H1 (cell line): Measurements from ENCODE around the gene KCNE3. TPM values are rescaled to one million over a fixed set of nuclear protein-coding genes. Genes with fewer than 3 reads are reported as not detected.

Experiments
- CTCF ChIA-PET: fragments of 300-600 bp; sonication (Branson Sonifier 250); formaldehyde crosslinking; loops from one replicate; lab custom pipeline; 2021; ENCODE audit not compliant: partially characterized antibody; lab: Charles Lee
- POLR2A ChIA-PET: fragments of 300-600 bp; sonication (Branson Sonifier 250); formaldehyde crosslinking; loops from one replicate; lab custom pipeline; 2021; ENCODE audit warnings: inconsistent platforms; ENCODE audit not compliant: partially characterized antibody; lab: Charles Lee
- DNase-seq, 2 experiments: peaks; one replicate each; pipeline versions ENCODE4 v3.0.0 to v3.0.0-alpha.2; 2010 to 2022; ENCODE audit warnings: low spot score in 2 of 2, low read depth in 1 of 2, mixed read lengths in 1 of 2
- FAIRE-seq: peaks from 2 replicates; lab custom pipeline; 2011; peaks lifted over from hg19 to GRCh38; lab: Jason Lieb, UNC
- H2AFZ ChIP-seq: 2 replicates; pipeline ENCODE4 v1.8.1; 2012; ENCODE audit warnings: low read length, inconsistent platforms
- H2AK5ac ChIP-seq: 2 replicates; pipeline ENCODE4 v1.6.1; 2013; ENCODE audit warnings: low read depth, low read length
- H2BK120ac ChIP-seq: replicated peaks from 2 replicates; pipeline ENCODE3; 2013; ENCODE audit warnings: low read depth, low read length, inconsistent platforms
- H2BK12ac ChIP-seq: 2 replicates; pipeline ENCODE4 v1.6.1; 2013; ENCODE audit warnings: low read depth, low read length
- H2BK15ac ChIP-seq: 2 replicates; pipeline ENCODE4 v1.6.1; 2013; ENCODE audit warnings: low read length
- H2BK20ac ChIP-seq: 2 replicates; pipeline ENCODE4 v1.6.1; 2013; ENCODE audit warnings: low read length
- H2BK5ac ChIP-seq: 2 replicates; pipeline ENCODE4 v1.6.1; 2013; ENCODE audit warnings: low read depth, low read length
- H3K14ac ChIP-seq: 2 replicates; pipeline ENCODE4 v1.6.1; 2013; ENCODE audit warnings: inconsistent platforms; ENCODE audit not compliant: insufficient read length
- H3K18ac ChIP-seq: 2 replicates; pipeline ENCODE4 v1.6.1; 2013; ENCODE audit warnings: low read length; ENCODE audit errors: extremely low read depth
- H3K23ac ChIP-seq: 2 replicates; pipeline ENCODE4 v1.6.1; 2013; ENCODE audit warnings: inconsistent platforms; ENCODE audit not compliant: insufficient read length
- H3K23me2 ChIP-seq: 2 replicates; pipeline ENCODE4 v1.6.1; 2013; ENCODE audit warnings: low read depth, low read length
- H3K27ac ChIP-seq: 2 replicates; pipeline ENCODE4 v1.6.1; 2011; ENCODE audit warnings: low read depth, low read length, inconsistent platforms
- H3K27me3 ChIP-seq, 4 experiments: replicated peaks in 1 of 4; 1 replicate in 1 of 4; 2 replicates in 3 of 4; pipeline versions ENCODE4 v1.6.1 to v1.8.1; 2011 to 2013; ENCODE audit warnings: low read length in 3 of 4, mild to moderate bottlenecking in 3 of 4, inconsistent platforms in 2 of 4, mixed read lengths in 2 of 4, moderate library complexity in 1 of 4; ENCODE audit not compliant: control insufficient read depth in 3 of 4, insufficient read depth in 3 of 4; ENCODE audit errors: extremely low read depth in 1 of 4
- H3K36me3 ChIP-seq, 4 experiments: 2 replicates each; pipeline versions ENCODE4 v1.6.1 to v1.8.1; 2011 to 2013; ENCODE audit warnings: mild to moderate bottlenecking in 4 of 4, low read length in 3 of 4, moderate library complexity in 2 of 4, control low read depth in 1 of 4, inconsistent platforms in 1 of 4; ENCODE audit not compliant: insufficient read depth in 4 of 4, control insufficient read depth in 2 of 4
- H3K4ac ChIP-seq: replicated peaks from 2 replicates; pipeline ENCODE3; 2013; ENCODE audit warnings: low read length, low read depth, mixed read lengths, inconsistent platforms; ENCODE audit not compliant: insufficient read length
- H3K4me1 ChIP-seq, 4 experiments: replicated peaks in 1 of 4; 1 replicate in 1 of 4; 2 replicates in 3 of 4; pipeline versions ENCODE4 v1.6.1 to v1.8.1; 2011 to 2013; ENCODE audit warnings: low read length in 3 of 4, inconsistent platforms in 2 of 4, mixed read lengths in 1 of 4; ENCODE audit not compliant: insufficient read depth in 4 of 4, control insufficient read depth in 3 of 4
- H3K4me2 ChIP-seq, 2 experiments: 2 replicates each; pipeline versions ENCODE4 v1.6.1 to v1.8.1; 2011 to 2013; ENCODE audit warnings: low read depth in 2 of 2, low read length in 2 of 2, control low read depth in 1 of 2, inconsistent platforms in 1 of 2, mild to moderate bottlenecking in 1 of 2; ENCODE audit not compliant: insufficient read depth in 1 of 2
- H3K4me3 ChIP-seq, 4 experiments: fragments of 200-600, 300-600 bp in 1 of 4; sonication (generic), shearing (Covaris generic), sonication (Bioruptor Twin) in 1 of 4; 2 replicates each; pipeline versions ENCODE4 v1.5.1 to v1.8.1; 2011 to 2016; ENCODE audit warnings: low read length in 4 of 4, low read depth in 3 of 4, control low read depth in 2 of 4, inconsistent platforms in 2 of 4, mild to moderate bottlenecking in 2 of 4, mixed read lengths in 1 of 4, moderate library complexity in 1 of 4; ENCODE audit not compliant: insufficient read depth in 2 of 4; ENCODE audit errors: extremely low read depth in 1 of 4
- H3K56ac ChIP-seq: replicated peaks from 2 replicates; pipeline ENCODE3; 2013; ENCODE audit warnings: low read depth, mild to moderate bottlenecking, mixed read lengths, low read length, inconsistent platforms; ENCODE audit not compliant: insufficient read length
- H3K79me1 ChIP-seq: 2 replicates; pipeline ENCODE4 v1.6.1; 2013; ENCODE audit warnings: low read depth, low read length, control low read depth
- H3K79me2 ChIP-seq, 2 experiments: 2 replicates each; pipeline versions ENCODE4 v1.6.1 to v1.8.1; 2012 to 2013; ENCODE audit warnings: low read length in 2 of 2, mild to moderate bottlenecking in 2 of 2, inconsistent platforms in 1 of 2; ENCODE audit not compliant: insufficient read depth in 2 of 2, control insufficient read depth in 1 of 2
- H3K9ac ChIP-seq, 4 experiments: replicated peaks in 1 of 4; 1 replicate in 1 of 4; 2 replicates in 3 of 4; pipeline versions ENCODE4 v1.6.1 to v1.8.1; 2011 to 2013; ENCODE audit warnings: low read depth in 3 of 4, low read length in 3 of 4, control low read depth in 2 of 4, mild to moderate bottlenecking in 2 of 4, moderate library complexity in 2 of 4, inconsistent platforms in 1 of 4; ENCODE audit errors: extremely low read depth in 1 of 4
- H3K9me3 ChIP-seq, 2 experiments: 2 replicates each; pipeline versions ENCODE4 v1.6.1 to v1.8.1; 2012 to 2013; ENCODE audit warnings: mild to moderate bottlenecking in 2 of 2, moderate library complexity in 2 of 2, control low read depth in 1 of 2, inconsistent platforms in 1 of 2, low read depth in 1 of 2, low read length in 1 of 2, mixed read lengths in 1 of 2; ENCODE audit not compliant: insufficient read depth in 2 of 2
- H4K20me1 ChIP-seq, 2 experiments: replicated peaks in 1 of 2; 2 replicates each; pipeline versions ENCODE3 to v1.8.1; 2011 to 2013; ENCODE audit warnings: inconsistent platforms in 2 of 2, low read length in 2 of 2, mild to moderate bottlenecking in 1 of 2; ENCODE audit not compliant: insufficient read depth in 2 of 2, control insufficient read depth in 1 of 2
- H4K5ac ChIP-seq: 2 replicates; pipeline ENCODE4 v1.6.1; 2013; ENCODE audit warnings: low read length, low read depth, mixed read lengths, inconsistent platforms; ENCODE audit not compliant: insufficient read length
- H4K8ac ChIP-seq: 2 replicates; pipeline ENCODE4 v1.8.0; 2013; ENCODE audit warnings: mild to moderate bottlenecking, moderate library complexity, low read length, inconsistent platforms; ENCODE audit not compliant: insufficient read depth; ENCODE audit errors: extremely low read depth
- H4K91ac ChIP-seq: replicated peaks from 2 replicates; pipeline ENCODE3; 2013; ENCODE audit warnings: low read length, mixed read lengths, inconsistent platforms; ENCODE audit not compliant: insufficient read length
- ASH2L ChIP-seq: fragments of 200-600, 300-600 bp; sonication (generic); IDR thresholded peaks from one replicate; pipeline ENCODE4 v1.7.1; 2017; ENCODE audit warnings: low read length
- CTCF ChIP-seq, 3 experiments: IDR thresholded peaks; 1 replicate in 2 of 3; 2 replicates in 1 of 3; pipeline versions ENCODE4 v1.5.1 to v1.6.1; 2011; ENCODE audit warnings: low read length in 3 of 3, mild to moderate bottlenecking in 3 of 3, inconsistent platforms in 2 of 3, low read depth in 1 of 3, moderate library complexity in 1 of 3; ENCODE audit not compliant: insufficient read depth in 1 of 3; ENCODE audit errors: control extremely low read depth in 1 of 3
- RAD21 ChIP-seq, 2 experiments: IDR thresholded peaks in 1 of 2; conservative IDR thresholded peaks in 1 of 2; 2 replicates each; pipeline ENCODE4 v1.6.1; 2011; ENCODE audit warnings: low read depth in 2 of 2, low read length in 2 of 2, improper control_type of control experiment in 1 of 2, inconsistent platforms in 1 of 2, mild to moderate bottlenecking in 1 of 2, moderate library complexity in 1 of 2
- WGBS, 2 experiments: shearing (Covaris generic) in 1 of 2; methylation state at CpG; one replicate each; pipeline versions ENCODE4 v1.1.6 to v1.1.7; 2013 to 2015; ENCODE audit warnings: low lambda C conversion rate in 2 of 2, mixed read lengths in 2 of 2, inconsistent platforms in 1 of 2, low coverage in 1 of 2, missing lambda C conversion rate in 1 of 2; ENCODE audit not compliant: insufficient replicate concordance in 2 of 2, insufficient coverage in 1 of 2, insufficient read length in 1 of 2; ENCODE audit errors: extremely low coverage in 1 of 2, missing lambda C conversion rate in 1 of 2; 5-methylcytosine and 5-hydroxymethylcytosine counted together
- polyA plus RNA-seq, 7 experiments: library from polyadenylated mRNA; depleted of rRNA in 3 of 7; stranded (reverse) in 5 of 7; unstranded in 2 of 7; fragments of >200 nt in 5 of 7; fragments of 200-250 nt in 2 of 7; gene quantifications; 1 replicate in 5 of 7; 2 replicates in 1 of 7; 4 replicates in 1 of 7; pipeline versions ENCODE4 v1.2.1 to v1.2.3, GENCODE V29; 2011 to 2013; ENCODE audit warnings: missing spikeins in 2 of 7, mixed read lengths in 2 of 7
- total RNA-seq: library from RNA; stranded (reverse); fragmentation: NEBNext Ultra II Directional; extraction: Animal tissue kit (Norgen Biotek cat#: 25700); gene quantifications from 2 replicates; pipeline ENCODE4 v1.2.1, GENCODE V29; 2021

The KCNE3 gene
- total and polyA plus RNA-seq, 2 of the 8 experiments (the other 6 are each of a cell fraction or from before 2014, with no cell fraction given), result 1.9 to 3.5 TPM

GRCh38 chr11:74443071-74443864, 24.1 kb downstream of the KCNE3 start:
- no peak overlapping the region for H3K4ac ChIP-seq
- no peak for FAIRE-seq
- no peaks in the 10 kb centered on the region for H3K9me3 ChIP-seq
- H3K79me1 ChIP-seq, result no peaks in the 10 kb centered on the region
- POLR2A ChIA-PET, result no interaction called here
- no peak overlapping the region for H3K9ac ChIP-seq
- no peaks in the 10 kb centered on the region for H3K27me3 ChIP-seq
- CTCF ChIA-PET, result interaction anchor here (0.6 to 4.2 kb wide), 10 partner anchors 10 to 189 kb away, joined by 3 to 19 read pairs (median 8); partner anchors contain the start of gene LIPT2
- no peak overlapping the region; the same call in 1 of the 2 replicates for H2AFZ ChIP-seq
- no peak overlapping the region for H2BK5ac ChIP-seq
- no peaks in the 10 kb centered on the region for H3K79me2 ChIP-seq
- H4K5ac ChIP-seq, result no peak overlapping the region
- H4K8ac ChIP-seq, result no peak overlapping the region
- H3K4me2 ChIP-seq, result no peak overlapping the region
- H3K36me3 ChIP-seq, result no peaks in the 10 kb centered on the region
- no peak overlapping the region for H3K23ac ChIP-seq
- no peaks in the 10 kb centered on the region for H3K23me2 ChIP-seq
- H3K56ac ChIP-seq, result no peak overlapping the region
- H4K91ac ChIP-seq, result no peak overlapping the region
- H2BK20ac ChIP-seq, result no peak overlapping the region
- no peaks in the 10 kb centered on the region for H4K20me1 ChIP-seq
- no peak overlapping the region for H2BK15ac ChIP-seq
- H3K4me3 ChIP-seq, result no peak overlapping the region
- H2BK12ac ChIP-seq, result no peak overlapping the region
- TF ChIP-seq RAD21 (IDR thresholded peaks at IDR 0.05 in 1 of 2, conservative IDR thresholded peaks at IDR 0.05 in 1 of 2; ENCODE audit: low read depth in 2 of 2, low read length in 2 of 2) (peak; percentile 41 to 49), ASH2L (no peak), CTCF (IDR thresholded peaks at IDR 0.05; ENCODE audit: control extremely low read depth in 1 of 3, insufficient read depth in 1 of 3, low read depth in 1 of 3, low read length in 3 of 3) (peak in 1 of 3 experiments; percentile 12; a peak in 1 of 4 replicates)
- H2AK5ac ChIP-seq, result no peak overlapping the region
- H3K18ac ChIP-seq, result no peak overlapping the region
- no peak overlapping the region for H3K14ac ChIP-seq
- no peak overlapping the region for H2BK120ac ChIP-seq
- no peak for DNase-seq
- H3K4me1 ChIP-seq, result peaks cover 0 to 7% (median 4%) of the 10 kb centered on the region in 4 experiments; a peak in 4 of 7 replicates
- H3K27ac ChIP-seq, result no peak overlapping the region
- 76% methylated on average over 8 of the region's 8 CpGs; no CpG with 5 or more reads in 1 of the 2 experiments for WGBS, 2 experiments
